Stimulated activated CD4-positive, alpha-beta T cell treated with anti-CD3 and anti-CD28 coated beads, Interleukin-4, amount 100 ng/mL, for 48 hours (primary cell): ENCODE measurements around the gene PARD3B.
A peak's percentile ranks its signal among the peaks of the same experiment; 100 is the strongest.

ENCODE experiments used
- DNase-seq, 2 donors: peaks; one replicate each; pipeline ENCODE4 v3.0.0-alpha.2; 2020; ENCODE audit warnings: low read depth in 2 of 2

The PARD3B gene

GRCh38 chr2:205610437-205610836 is 1065.2 kb downstream of the PARD3B start:
- DNase-seq, result no peak

DNA sequence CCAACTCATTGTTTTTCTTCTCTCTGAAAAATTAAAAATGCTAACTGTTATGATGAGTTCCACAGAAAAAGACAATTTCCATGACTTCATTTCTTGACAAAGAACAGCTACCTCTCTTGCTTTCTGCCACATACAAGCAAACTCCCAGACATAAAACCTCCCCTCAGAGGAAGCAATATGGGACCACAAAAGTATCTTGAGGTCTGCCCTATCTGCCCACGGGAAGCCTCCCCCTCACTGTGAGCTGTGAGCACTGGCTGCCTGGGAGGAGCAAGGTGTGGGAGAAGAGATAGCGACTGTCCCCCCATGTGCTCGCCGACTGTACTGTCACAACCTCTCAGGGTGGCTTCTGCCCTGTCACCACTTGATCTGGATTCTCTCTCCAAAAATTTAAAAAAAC is 1067.4 kb downstream of the PARD3B start:
- peak; percentile 42 to 54 for DNase-seq

- no peak for DNase-seq
Observed at GRCh38 chr2:205613970-205614559, 1068.8 kb downstream of the PARD3B start.

DNA sequence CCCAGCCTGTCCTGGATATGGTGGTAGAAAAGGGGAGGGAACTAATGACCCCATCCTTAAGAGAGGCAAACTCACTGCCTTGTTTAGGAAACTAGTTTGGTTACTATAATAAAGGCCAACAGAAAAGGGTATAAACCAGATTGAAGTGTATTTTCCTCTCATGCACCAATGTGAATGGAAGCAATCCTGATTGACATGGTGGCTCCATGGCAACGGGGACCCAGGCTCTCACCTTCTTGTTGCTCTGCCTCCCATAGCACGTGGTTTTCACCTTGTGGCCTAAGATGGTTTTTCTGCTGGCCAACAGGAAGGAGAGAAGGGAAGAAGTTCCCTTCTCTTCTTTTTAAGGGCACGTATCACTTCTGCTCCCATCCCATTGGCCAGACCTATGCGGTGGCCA is 1069.7 kb downstream of the PARD3B start:
- DNase-seq, result no peak

DNA sequence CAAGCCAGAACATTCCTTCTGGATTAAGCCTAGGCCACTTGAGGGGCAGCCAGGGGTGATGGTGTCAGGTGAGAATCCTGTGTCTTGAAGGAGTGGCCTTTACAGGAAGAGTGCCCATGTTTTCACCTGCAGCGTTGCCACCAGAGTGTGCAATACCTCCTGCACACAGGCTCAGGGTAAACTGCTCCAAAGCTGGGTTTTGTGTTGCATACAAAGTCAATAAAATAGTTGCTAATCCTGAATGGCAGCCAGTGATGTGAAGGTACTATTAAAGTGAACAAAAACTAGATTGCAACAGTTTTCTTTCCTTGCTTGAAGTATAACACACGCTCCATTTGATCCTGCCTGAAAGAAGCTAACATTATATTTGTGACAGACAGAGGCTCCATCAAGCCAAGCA is 1072.6 kb downstream of the PARD3B start:
- no peak for DNase-seq

DNA sequence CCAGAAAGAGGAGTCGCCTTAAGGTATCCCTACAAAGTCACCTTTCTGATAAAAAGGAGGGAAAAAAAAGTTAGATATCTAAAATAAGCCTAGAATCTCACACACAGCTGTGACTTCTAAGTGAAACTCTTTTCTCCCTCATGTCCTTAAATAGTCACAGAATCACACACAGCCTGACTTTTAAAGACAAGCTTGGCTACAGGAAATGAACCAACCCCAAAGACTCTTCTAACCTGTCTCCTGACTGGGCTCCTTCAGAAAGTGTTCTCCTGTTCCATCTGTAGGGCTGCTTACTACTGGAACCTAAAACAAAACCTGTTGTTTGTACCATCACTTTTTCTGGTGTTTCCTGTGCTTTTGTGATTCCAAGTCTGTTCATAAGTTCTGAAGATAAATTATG is 1074.3 kb downstream of the PARD3B start:
- no peak for DNase-seq

- no peak for DNase-seq
Observed at GRCh38 chr2:205627085-205627484, 1081.8 kb downstream of the PARD3B start.

DNA sequence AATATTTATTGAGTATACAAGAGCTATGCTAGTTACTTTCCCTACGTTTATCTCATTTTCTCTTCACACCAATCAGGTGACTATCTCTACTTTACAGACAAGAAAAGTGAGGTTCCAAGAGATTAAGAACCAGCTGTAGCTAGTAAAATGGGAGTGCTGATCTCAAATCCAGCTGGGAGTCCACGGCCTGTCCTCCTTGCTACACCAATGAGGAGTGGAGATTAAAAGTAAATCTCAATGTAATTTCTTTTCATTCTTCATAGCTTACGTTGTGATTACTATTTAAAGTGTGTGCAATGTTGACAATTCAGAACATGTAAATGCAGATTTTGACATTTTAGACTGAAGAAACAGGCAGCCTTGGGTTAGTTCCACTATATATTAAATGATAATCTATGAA is 1083.1 kb downstream of the PARD3B start:
- no peak for DNase-seq

DNA sequence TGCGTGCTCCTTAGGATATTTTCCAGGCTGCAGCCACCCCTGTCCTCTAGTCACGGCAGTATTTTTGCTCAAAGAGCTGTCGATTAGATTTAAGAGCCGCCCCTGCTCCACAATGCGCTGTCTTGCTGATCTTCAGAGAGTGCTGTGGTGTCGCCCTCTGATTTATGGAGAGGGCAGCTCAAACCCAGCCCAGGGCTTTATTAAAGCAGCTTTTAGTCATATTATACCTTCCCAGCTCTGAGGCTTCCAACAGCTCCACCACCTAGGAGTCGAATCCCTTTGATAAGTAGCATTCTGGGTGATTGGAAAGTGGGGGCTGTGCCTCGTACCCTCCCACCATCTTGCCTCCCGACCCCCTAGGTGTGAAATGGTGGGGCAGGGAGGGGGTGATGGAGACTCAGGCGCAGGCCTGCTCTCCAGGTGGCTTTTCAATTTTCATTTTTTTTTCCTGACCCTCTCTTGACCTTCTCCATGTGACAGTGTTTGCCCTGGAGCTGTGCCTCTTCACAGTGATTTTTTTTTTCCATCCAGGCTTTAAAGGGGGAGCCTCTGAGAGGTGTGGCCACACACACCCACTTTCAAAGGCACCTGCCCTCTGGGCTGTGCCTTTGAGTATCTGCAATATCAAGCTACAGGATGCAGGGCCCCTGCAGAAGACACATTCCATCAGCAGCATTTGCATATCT is 1084.0 kb downstream of the PARD3B start:
- no peak for DNase-seq

DNA sequence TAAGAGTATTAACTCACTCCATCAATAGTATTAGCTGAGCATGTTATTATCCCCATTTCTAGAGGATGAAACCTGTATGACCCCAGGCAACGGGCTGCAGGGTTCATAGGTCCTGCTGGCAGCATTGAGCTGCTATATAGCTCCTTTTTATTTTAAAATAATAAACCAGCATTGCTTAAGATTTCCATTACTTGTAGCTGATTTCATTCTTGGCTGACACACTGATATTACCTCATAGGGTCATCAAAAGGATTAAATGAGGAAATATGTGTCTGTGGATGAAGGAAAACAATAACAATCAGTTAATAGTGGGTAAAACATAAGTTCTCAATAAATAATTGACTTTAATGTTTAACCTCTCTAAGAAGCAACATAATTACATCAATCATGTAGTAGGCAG is 1088.7 kb downstream of the PARD3B start:
- no peak for DNase-seq

GRCh38 chr2:205636549-205637319 is 1091.5 kb downstream of the PARD3B start:
- no peak for DNase-seq

- DNase-seq, result no peak
Observed at GRCh38 chr2:205637320-205637602, 1092.0 kb downstream of the PARD3B start.

- DNase-seq, result no peak
Observed at GRCh38 chr2:205637779-205638503, 1092.7 kb downstream of the PARD3B start.

- no peak for DNase-seq
Observed at GRCh38 chr2:205640716-205641115, 1095.4 kb downstream of the PARD3B start.

- DNase-seq, result no peak
Observed at GRCh38 chr2:205642599-205643356, 1097.5 kb downstream of the PARD3B start.

GRCh38 chr2:205643391-205643885 is 1098.2 kb downstream of the PARD3B start:
- DNase-seq, result no peak

- DNase-seq, result no peak
Observed at GRCh38 chr2:205644018-205644417, 1098.7 kb downstream of the PARD3B start.

DNA sequence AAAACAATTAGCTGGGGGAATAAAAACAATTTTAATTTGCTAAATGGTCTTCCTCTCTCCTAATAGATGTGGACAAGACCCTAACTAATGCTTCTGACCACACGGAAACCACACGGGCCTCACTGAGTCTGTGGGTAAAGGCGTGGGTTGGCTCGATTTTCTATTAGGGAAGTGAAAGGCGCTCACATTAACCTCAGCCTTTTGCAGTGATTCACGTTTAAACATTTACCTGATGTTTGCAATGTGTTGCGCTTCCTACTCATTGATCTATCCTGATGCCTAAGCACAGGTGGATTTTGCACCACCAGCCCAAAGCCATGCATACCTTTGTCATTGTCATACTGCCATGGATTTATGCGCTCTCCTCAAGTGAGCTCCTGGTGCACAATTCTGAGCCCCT is 1101.4 kb downstream of the PARD3B start:
- DNase-seq, result no peak

DNA sequence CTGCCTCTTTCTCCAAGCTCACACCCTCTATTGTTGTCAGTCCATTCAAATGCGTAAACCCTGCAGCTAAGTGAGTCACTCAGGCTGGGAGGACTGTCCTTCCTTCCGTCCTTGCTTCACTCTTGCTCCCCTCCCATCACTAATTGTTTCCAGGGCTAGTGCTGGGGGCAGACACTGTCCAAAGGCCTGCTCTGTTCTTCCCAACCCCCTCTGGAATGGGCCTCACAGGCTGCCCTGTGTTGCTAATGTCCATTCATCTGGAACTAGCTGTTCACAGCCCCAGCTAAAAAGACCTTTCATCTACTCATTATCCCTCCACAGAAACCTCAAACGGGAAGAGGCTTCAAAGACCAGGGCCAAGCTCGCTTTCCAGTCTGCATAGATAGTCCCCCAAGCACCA is 1105.2 kb downstream of the PARD3B start:
- DNase-seq, result no peak

- no peak for DNase-seq
Observed at GRCh38 chr2:205650931-205651330, 1105.7 kb downstream of the PARD3B start.

GRCh38 chr2:205651719-205652118 is 1106.4 kb downstream of the PARD3B start:
- no peak for DNase-seq
